PC-3 (cell line): ENCODE measurements around the gene TJAP1.

Source experiments
- CTCF ChIP-seq: fragments of 300-600 bp; sonication (generic); conservative IDR thresholded peaks from 2 replicates; pipeline ENCODE4 v1.5.1; 2017; ENCODE audit warnings: antibody characterized with exemption, low read depth, mild to moderate bottlenecking, low read length
- EZH2 ChIP-seq: fragments of 300-600 bp; sonication (generic); IDR thresholded peaks from one replicate; pipeline ENCODE4 v1.6.1; 2017; ENCODE audit warnings: antibody characterized with exemption, mild to moderate bottlenecking, low read length; ENCODE audit not compliant: unreplicated experiment
- EZH2phosphoT487 ChIP-seq: fragments of 300-600 bp; sonication (generic); IDR thresholded peaks from 2 replicates; pipeline ENCODE4 v1.6.1; 2018; ENCODE audit warnings: mild to moderate bottlenecking, antibody characterized with exemption, low read length, borderline replicate concordance

DNA sequence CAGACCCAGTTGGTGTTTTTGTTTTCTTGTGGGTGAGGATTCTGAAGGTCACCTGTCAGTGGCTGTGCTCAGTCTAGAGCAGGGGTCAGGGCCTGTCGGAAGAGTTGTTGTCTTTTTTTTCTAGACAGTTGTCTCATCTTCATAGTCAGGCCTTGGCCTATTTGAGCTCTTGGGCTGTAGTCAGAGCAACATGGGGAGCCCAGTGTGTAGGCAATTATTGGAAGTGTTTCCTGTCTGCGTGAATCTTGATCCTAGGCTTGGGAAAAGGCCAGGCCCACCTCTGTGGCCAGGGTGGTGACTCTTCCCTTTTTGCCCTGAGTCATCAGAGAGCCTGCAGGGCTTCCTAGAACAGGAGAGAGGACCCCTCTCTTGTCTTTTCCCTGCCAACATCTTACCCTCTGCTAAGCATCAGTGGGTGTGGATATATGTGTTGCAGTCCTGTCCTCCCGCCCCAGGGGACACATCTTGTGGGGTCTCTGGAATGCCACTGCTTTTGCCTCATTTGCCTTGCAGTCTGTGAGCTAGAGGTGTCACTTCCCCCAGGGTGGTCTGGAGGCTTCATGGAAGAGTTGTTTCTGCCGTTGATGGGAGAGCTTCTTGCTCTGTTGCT, 11.4 kb downstream of the TJAP1 start:
- TF ChIP-seq CTCF = no peak
- no peak for TF ChIP-seq EZH2
- no peak for TF ChIP-seq EZH2phosphoT487
